HG02884 (cell line): ENCODE measurements around the gene GREM2.

Source experiments
- ATAC-seq: cut with Tn5 transposase; IDR thresholded peaks from one replicate; pipeline ENCODE4 v1.9.1; 2021; ENCODE audit warnings: mild to moderate bottlenecking, moderate library complexity; ENCODE audit not compliant: unreplicated experiment

GREM2 gene

GRCh38 chr1:240611228-240611618 is 732 bp downstream of the GREM2 start:
- ATAC-seq, result no peak

GRCh38 chr1:240610636-240611035 is 1.3 kb downstream of the GREM2 start:
- ATAC-seq, result no peak

- no peak for ATAC-seq
Observed at GRCh38 chr1:240609527-240610060, 2.4 kb downstream of the GREM2 start.

- ATAC-seq, result no peak
Observed at GRCh38 chr1:240608707-240609106, 3.2 kb downstream of the GREM2 start.

- no peak for ATAC-seq
Observed at GRCh38 chr1:240607006-240607405, 4.9 kb downstream of the GREM2 start.

GRCh38 chr1:240602189-240602588 is 9.8 kb downstream of the GREM2 start:
- ATAC-seq, result no peak

- no peak for ATAC-seq
Observed at GRCh38 chr1:240599830-240600229, 12.1 kb downstream of the GREM2 start.

- ATAC-seq, result no peak
Observed at GRCh38 chr1:240599299-240599698, 12.7 kb downstream of the GREM2 start.

GRCh38 chr1:240598216-240599001 is 13.5 kb downstream of the GREM2 start:
- ATAC-seq, result no peak

GRCh38 chr1:240597153-240597745 is 14.7 kb downstream of the GREM2 start:
- no peak for ATAC-seq

- no peak for ATAC-seq
Observed at GRCh38 chr1:240595476-240595875, 16.5 kb downstream of the GREM2 start.

- ATAC-seq, result no peak
Observed at GRCh38 chr1:240591564-240591963, 20.4 kb downstream of the GREM2 start.

GRCh38 chr1:240591078-240591477 is 20.9 kb downstream of the GREM2 start:
- ATAC-seq, result no peak

- ATAC-seq, result no peak
Observed at GRCh38 chr1:240589585-240590110, 22.3 kb downstream of the GREM2 start.

- ATAC-seq, result no peak
Observed at GRCh38 chr1:240586006-240586405, 25.9 kb downstream of the GREM2 start.

GRCh38 chr1:240582953-240583352 is 29.0 kb downstream of the GREM2 start:
- ATAC-seq, result no peak

GRCh38 chr1:240579511-240579910 is 32.4 kb downstream of the GREM2 start:
- ATAC-seq, result no peak

GRCh38 chr1:240577095-240577494 is 34.9 kb downstream of the GREM2 start:
- no peak for ATAC-seq

- ATAC-seq, result no peak
Observed at GRCh38 chr1:240575981-240576662, 35.8 kb downstream of the GREM2 start.

GRCh38 chr1:240572328-240572727 is 39.6 kb downstream of the GREM2 start:
- ATAC-seq, result no peak

- no peak for ATAC-seq
Observed at GRCh38 chr1:240571782-240572181, 40.2 kb downstream of the GREM2 start.

- no peak for ATAC-seq
Observed at GRCh38 chr1:240567066-240567465, 44.9 kb downstream of the GREM2 start.
